Stimulated activated CD8-positive, alpha-beta memory T cell treated with anti-CD3 and anti-CD28 coated beads, Interleukin-12 subunit alpha, Interleukin-12 subunit beta, amount 100 ng/mL, for 4 hours (primary cell): ENCODE measurements around the gene CCDC88C.
A peak's percentile ranks its signal among the peaks of the same experiment; 100 is the strongest.
"Not testable (repeated sequence)": the region's sequence is repeated elsewhere in the genome, so short reads cannot be mapped to it uniquely, and the experiment has no call there.

Experiments used
- DNase-seq: peaks from one replicate; pipeline ENCODE4 v3.0.0-alpha.2; 2020; ENCODE audit warnings: low read depth

Gene CCDC88C

GRCh38 chr14:91265404-91265803 lies 152.2 kb downstream of the CCDC88C start:
- DNase-seq, result no peak

- no peak for DNase-seq
These were observed 153.2 kb downstream of the CCDC88C start for GRCh38 chr14:91264151-91265150.

GRCh38 chr14:91263329-91263728 lies 154.3 kb downstream of the CCDC88C start:
- DNase-seq, result no peak

GRCh38 chr14:91261986-91262549 lies 155.6 kb downstream of the CCDC88C start:
- no peak for DNase-seq

GRCh38 chr14:91261115-91261514 lies 156.5 kb downstream of the CCDC88C start:
- peak; percentile 28 for DNase-seq

GRCh38 chr14:91258876-91259275 lies 158.7 kb downstream of the CCDC88C start:
- DNase-seq, result no peak

GRCh38 chr14:91258011-91258618 lies 159.5 kb downstream of the CCDC88C start:
- no peak for DNase-seq

GRCh38 chr14:91257328-91258010 lies 160.2 kb downstream of the CCDC88C start:
- no peak for DNase-seq

GRCh38 chr14:91256661-91257060 lies 161.0 kb downstream of the CCDC88C start:
- no peak for DNase-seq

GRCh38 chr14:91255026-91255695 lies 162.5 kb downstream of the CCDC88C start:
- DNase-seq, result no peak

- DNase-seq, result no peak
These were observed 163.2 kb downstream of the CCDC88C start for GRCh38 chr14:91254461-91254860.

GRCh38 chr14:91253795-91254323 lies 163.8 kb downstream of the CCDC88C start:
- DNase-seq, result no peak

- peak; percentile 57 for DNase-seq
These were observed 164.5 kb downstream of the CCDC88C start for GRCh38 chr14:91252871-91253794.

- no peak for DNase-seq
These were observed 166.7 kb downstream of the CCDC88C start for GRCh38 chr14:91250912-91251311.

GRCh38 chr14:91249841-91250616 lies 167.6 kb downstream of the CCDC88C start:
- peak; percentile 33 for DNase-seq

GRCh38 chr14:91246051-91246852 lies 171.4 kb downstream of the CCDC88C start:
- DNase-seq, result peak; percentile 34

- not testable (repeated sequence) for DNase-seq
These were observed 172.0 kb downstream of the CCDC88C start for GRCh38 chr14:91245616-91246015.

GRCh38 chr14:91245029-91245428 lies 172.6 kb downstream of the CCDC88C start:
- peak; percentile 38 for DNase-seq

- no peak for DNase-seq
These were observed 173.1 kb downstream of the CCDC88C start, which contains the start of gene GPR68 for GRCh38 chr14:91244501-91244901. TSS of gene GPR68 (minus strand) at chr14:91244704. CDS start at chr14:91235050, 9,654 bp downstream.
